GF-D8 (cell line): ENCODE results near the gene C22orf15.

Experiments used
- DNase-seq: peaks from one replicate; lab custom pipeline; 2025; lab: John Stamatoyannopoulos, UW

Gene C22orf15

GRCh38 chr22:23773483-23774113 is 10.8 kb downstream of the C22orf15 start:
- DNase-seq, result no peak

GRCh38 chr22:23774114-23774921 is 11.5 kb downstream of the C22orf15 start:
- no peak for DNase-seq

GRCh38 chr22:23774922-23775436 is 12.2 kb downstream of the C22orf15 start:
- no peak for DNase-seq

- no peak for DNase-seq
Observed at GRCh38 chr22:23775779-23776375, 13.1 kb downstream of the C22orf15 start.

GRCh38 chr22:23777776-23778576 is 15.2 kb downstream of the C22orf15 start:
- DNase-seq, result no peak

GRCh38 chr22:23778577-23778900 is 15.7 kb downstream of the C22orf15 start:
- DNase-seq, result no peak

- DNase-seq, result no peak
Observed at GRCh38 chr22:23779083-23779482, 16.3 kb downstream of the C22orf15 start.

GRCh38 chr22:23779731-23780130 is 16.9 kb downstream of the C22orf15 start:
- DNase-seq, result no peak

- no peak for DNase-seq
Observed at GRCh38 chr22:23780146-23780748, 17.5 kb downstream of the C22orf15 start.

GRCh38 chr22:23781065-23781464 is 18.3 kb downstream of the C22orf15 start:
- DNase-seq, result no peak

- DNase-seq, result no peak
Observed at GRCh38 chr22:23781511-23782183, 18.9 kb downstream of the C22orf15 start.

GRCh38 chr22:23782252-23782651 is 19.5 kb downstream of the C22orf15 start:
- DNase-seq, result no peak

- DNase-seq, result no peak
Observed at GRCh38 chr22:23782703-23783102, 19.9 kb downstream of the C22orf15 start.

GRCh38 chr22:23783265-23784150 is 20.7 kb downstream of the C22orf15 start:
- no peak for DNase-seq

- peak; percentile 11 for DNase-seq
Observed at GRCh38 chr22:23784215-23784732, 21.5 kb downstream of the C22orf15 start.

GRCh38 chr22:23786261-23786710 is 23.5 kb downstream of the C22orf15 start:
- DNase-seq, result no peak

GRCh38 chr22:23786752-23787599 is 24.2 kb downstream of the C22orf15 start, which contains the start of gene SMARCB1:
SMARCB1 (plus strand) TSS chr22:23786966; CDS start chr22:23787170, 204 bp downstream.
- peak; percentile 60 for DNase-seq

GRCh38 chr22:23787600-23787896 is 24.8 kb downstream of the C22orf15 start:
- DNase-seq, result no peak

- no peak for DNase-seq
Observed at GRCh38 chr22:23787910-23788309, 25.1 kb downstream of the C22orf15 start.
